GM21381 (cell line): Measurements from ENCODE around the gene GADL1.

Source experiments
- ATAC-seq: cut with Tn5 transposase; IDR thresholded peaks from one replicate; pipeline ENCODE4 v1.9.1; 2021; ENCODE audit warnings: mild to moderate bottlenecking, moderate library complexity; ENCODE audit not compliant: unreplicated experiment

Gene GADL1

DNA sequence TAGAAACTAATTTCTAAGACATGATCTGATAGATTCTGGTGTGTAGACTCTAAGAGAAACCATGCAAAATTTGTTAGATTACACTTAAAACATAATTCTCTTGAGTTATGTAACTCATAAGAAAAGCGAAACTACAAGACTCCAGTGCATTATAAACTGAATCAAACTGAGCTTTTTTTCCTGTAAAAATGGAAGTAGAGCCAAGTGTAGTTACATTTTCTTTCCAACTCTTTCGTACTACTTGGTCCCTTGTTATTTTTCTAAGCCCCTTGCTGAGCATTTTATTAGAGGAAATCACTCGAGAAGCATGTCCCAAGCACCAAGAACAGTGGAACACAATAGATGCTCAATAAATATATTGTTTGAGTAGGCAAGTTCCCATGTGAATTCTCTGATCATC is 130.2 kb downstream of the GADL1 start:
- ATAC-seq, result no peak

DNA sequence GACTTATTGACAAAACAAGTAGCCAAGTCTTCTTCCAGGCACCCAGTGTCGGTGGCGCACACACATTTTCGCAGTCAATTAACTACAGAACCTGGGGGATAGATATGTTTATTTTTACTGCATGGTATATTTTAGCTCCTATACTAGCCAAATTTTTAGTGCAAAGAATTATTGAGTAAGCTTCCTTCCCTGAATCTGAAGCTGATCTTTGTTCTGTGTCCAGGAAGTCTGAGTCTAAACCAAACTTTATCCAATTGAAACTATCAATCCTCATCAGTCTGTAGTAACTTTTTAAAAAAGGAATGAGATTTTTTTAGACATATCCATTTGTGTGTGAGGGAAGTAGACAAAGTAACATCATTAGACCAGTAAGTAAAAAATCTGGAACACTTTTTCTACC is 133.1 kb downstream of the GADL1 start:
- no peak for ATAC-seq

DNA sequence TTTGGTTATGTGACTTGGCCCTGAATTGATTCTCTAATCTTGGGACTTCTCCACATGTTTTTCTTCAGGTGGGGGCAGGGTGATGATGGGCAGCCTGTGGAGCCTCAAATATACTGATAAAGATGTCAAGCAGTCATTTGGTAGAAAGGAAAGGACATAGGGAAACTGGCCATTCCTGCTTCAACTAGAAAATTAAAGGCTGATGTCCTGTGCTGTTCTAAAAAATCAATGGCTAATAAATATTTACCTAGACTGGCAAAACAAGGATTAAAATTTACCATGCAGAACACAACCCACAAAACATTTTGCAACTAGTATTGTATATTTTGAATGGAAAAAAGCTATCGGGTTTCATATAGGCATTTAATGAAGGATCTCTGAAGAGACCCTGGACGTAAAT is 133.7 kb downstream of the GADL1 start:
- no peak for ATAC-seq

DNA sequence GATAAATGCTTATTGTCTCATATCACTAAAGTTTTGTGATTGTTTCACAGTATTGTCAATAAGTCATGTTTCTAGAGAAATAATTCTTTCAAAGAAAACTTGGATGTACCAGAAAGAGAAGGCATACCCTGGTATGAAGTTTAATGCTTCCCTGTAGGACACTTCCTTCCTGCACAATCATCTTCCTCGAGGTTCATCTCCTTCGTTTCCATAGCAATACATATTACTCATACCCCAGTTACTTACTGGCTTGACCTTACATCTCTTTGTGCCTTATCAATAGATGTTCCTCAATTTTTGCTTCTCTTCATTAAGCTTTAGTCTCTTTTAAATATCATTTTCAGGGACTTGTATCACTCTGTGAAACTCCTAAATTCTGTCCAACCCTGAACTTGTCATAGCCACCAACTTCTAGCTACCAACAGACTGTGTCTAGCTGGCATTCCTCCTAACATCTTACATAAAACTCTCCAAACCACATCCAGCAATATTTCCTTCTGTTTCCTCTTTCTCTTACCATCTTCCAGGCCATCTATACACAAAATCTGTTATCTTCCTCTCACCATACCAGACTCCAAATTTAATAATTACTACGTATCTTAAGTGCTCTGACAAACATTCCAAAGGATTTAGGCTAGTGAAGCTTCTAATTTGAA is 134.3 kb downstream of the GADL1 start:
- ATAC-seq, result no peak

DNA sequence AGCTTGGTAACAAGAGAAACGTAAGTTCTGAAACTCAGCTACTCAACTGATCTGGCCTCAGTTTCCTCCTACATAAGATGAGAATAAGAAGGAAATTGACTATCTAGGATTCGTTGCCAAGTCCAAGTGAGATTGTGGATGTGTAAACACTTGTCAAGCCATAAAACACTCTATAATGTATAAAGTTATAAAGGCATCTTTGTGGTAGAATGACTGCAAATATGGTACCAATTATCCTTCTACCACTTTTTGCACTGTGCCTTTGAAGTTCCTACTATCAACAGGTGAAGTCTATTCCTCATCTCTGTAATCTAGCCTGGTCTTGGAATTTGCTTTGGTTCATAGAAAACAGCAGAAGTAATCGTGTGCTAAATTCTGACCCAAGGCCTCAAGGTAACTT is 138.2 kb downstream of the GADL1 start:
- no peak for ATAC-seq

DNA sequence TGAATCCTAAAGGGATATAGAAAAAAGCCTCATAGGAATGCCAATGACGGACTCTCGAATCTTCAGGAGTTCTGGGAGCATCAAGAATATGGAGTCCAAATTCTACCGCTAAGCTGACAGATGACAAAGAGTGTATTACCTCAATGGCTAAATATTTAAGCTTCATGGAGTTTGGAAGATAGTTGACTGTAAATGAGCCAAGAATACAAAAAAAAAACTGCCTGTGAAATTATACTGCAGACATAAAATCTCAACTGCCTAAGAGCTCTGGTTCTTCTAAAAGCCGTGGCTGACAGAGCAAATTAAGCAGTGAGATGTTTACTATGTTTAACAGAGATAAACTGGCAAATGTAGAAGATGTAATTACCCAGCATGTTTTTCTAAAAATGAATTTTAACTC is 140.0 kb downstream of the GADL1 start:
- no peak for ATAC-seq

DNA sequence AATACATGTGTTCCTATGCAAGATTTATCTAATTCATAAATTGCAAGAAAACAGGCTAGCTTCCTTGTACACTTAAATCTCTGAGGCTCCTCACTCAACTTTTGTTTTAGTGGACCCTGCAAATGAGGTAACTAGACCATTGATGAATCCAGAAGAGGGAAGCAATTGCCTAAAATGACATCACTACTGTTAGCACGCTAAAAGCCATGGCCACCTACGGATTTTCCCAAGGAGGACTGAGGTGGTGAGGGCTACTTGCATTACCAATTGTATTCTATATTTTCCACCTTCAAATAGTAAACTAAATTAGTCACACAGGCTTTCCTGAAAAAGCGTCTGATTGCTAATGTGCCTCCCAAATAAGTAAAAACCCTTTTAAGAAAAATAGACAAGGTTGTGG is 140.7 kb downstream of the GADL1 start:
- no peak for ATAC-seq

DNA sequence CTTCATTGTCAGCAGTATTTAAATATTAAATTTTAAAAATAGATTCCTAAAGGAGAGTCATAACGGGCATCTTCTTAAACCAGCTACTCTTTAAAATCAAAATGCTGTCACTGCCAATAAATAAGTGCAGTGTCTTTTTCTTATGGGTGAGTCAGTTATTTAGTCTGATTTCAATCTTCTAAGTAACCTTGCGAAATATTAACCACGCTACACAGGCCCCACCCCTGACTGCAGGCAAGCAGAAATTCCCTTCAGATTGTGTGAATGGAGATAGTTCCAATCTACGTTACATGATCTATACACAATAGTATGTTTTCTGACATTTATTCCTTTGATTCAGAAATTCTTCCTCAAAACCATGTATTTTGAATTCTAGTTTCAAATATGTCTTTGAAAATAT is 141.5 kb downstream of the GADL1 start:
- ATAC-seq, result no peak

DNA sequence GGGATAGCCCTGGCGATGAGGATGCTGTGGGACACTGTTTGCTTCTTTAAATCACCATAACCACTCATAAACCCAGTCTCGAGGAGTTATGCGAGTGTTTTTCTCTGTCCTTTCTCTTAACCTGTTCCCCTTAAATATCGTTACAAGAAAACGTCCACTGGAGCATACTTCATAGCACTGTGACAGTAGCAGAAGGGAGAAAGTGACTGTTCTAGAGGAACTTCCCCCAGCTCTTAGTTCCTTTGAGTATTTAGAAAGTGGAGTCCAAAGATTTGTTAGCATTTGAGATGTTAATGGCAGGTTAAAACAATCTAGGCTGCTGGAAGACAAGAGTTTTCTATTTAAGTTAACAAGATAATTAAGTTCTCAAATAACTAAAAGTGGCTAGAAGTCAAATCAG is 142.0 kb downstream of the GADL1 start:
- no peak for ATAC-seq

DNA sequence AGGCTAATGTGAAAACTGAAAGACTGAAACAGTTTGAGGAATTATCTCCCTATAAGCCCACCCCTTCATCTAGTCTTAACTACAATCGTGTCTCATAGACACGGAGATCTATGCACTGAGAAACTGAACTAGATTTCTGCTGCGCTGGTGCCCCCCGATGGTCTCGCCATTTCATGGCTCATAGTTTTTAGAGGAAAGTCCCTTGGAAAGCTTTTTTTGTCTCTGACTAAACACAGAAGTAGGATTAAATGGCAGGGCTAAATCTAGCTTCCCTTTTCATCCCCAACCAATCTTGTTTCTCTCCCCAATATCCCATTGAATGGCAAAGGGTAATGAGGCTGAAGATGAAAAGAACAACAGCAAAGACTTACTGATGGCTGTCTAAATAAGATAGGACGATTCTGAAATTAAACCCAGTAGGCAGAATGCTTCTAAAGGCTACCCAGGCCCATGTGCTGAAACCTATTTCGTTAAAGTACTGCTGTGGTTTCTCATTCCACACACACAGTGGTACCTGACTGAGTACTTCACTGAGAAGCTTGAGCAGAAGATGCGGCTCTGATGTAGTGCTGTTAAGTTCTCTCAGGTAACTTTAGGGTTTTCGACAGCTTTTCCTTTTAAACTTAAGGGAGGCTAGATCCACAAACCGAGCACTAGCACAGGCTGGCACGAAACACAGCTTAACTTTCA is 142.7 kb downstream of the GADL1 start:
- no peak for ATAC-seq

DNA sequence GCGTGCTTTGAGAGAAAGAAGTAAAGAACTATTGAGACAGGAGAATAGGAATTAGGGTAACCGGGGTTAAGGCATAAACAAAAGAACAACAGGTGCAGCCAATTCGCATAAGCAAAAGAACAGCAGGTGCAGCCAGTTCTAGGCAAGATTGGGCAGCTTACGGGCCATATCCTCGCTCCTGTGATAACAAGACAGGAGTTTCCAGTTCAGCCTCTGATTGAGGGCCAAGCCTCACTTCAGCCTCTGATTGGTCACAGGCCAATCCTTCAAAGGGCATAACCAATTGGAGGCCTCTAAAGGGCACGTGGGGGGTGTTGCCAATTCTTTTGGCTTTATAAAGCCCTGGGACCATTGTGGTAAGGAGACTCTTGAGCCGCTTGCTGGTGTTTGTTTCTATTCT is 143.5 kb downstream of the GADL1 start:
- ATAC-seq, result no peak

DNA sequence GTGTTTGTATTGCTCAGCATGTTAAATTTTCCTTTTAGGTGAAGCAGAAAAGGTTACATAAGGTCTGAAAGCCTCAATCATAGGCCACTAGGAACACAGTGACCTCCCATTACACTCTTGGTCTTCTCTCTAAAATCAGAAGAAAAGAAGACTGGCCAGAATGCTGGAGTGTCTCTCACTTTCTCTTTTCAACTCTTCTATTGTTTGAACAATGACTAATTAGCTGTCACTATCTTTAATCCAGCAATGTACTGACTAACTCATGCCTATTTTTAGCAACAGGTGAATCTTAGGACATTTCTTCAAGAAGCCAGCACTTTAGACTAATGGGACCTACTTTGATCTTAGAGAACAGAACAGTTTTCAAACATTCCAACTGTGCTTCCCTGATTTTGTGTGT is 145.2 kb downstream of the GADL1 start:
- ATAC-seq, result no peak

DNA sequence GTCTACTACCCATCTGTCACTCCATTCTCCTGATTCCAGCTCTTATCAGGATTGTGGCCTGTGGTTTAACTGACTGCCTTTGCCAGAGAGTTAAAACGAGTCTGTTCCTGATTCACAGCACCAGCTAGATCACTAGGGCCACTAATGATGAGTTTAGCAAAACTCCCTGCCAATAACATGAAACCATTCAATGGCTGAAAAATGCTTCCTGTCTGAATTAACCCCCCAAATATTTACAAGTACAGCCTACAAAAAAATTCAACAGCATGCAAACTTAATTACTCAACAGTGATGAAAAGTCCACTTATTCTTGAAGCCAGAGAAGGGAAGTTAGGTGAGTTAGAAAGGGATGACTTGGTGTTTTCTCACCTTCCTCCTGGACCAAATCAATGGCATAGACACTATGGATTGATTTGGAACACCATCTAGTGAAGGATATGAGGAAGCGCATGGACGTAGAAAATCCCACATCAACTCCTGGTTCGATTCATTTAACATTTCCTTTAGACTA is 146.6 kb downstream of the GADL1 start:
- ATAC-seq, result no peak

DNA sequence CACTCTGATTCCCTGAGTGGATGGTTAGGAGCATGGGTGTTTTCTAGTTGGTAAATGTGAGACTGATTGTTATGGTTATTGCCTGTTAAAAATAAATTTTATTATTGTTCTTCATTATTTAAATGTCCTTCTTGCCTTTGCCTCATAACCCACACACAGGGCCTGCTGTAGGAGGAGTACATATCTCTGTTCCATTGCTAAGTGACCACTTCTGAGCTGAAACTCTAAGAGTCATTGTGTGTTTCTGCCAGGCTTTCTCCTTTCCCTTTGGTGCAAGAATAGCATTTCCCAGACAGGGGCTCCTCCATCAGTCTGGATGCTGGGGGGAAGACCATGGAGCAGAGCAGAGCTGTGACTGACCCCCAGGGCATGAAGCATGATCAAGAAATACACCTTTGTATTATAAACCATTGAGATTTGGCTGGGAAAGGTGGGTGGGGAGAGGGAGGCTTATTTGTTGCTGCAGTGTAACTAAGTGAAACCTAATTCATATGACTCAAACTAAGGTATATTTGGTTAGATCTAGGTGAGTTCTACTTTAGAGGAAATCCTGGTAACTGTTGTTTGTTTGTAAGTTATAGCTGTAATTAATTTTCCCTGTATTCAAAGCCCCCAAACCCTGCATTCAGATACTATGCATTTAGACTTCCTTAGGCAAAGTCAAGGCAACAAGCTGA is 150.7 kb downstream of the GADL1 start:
- ATAC-seq, result no peak

DNA sequence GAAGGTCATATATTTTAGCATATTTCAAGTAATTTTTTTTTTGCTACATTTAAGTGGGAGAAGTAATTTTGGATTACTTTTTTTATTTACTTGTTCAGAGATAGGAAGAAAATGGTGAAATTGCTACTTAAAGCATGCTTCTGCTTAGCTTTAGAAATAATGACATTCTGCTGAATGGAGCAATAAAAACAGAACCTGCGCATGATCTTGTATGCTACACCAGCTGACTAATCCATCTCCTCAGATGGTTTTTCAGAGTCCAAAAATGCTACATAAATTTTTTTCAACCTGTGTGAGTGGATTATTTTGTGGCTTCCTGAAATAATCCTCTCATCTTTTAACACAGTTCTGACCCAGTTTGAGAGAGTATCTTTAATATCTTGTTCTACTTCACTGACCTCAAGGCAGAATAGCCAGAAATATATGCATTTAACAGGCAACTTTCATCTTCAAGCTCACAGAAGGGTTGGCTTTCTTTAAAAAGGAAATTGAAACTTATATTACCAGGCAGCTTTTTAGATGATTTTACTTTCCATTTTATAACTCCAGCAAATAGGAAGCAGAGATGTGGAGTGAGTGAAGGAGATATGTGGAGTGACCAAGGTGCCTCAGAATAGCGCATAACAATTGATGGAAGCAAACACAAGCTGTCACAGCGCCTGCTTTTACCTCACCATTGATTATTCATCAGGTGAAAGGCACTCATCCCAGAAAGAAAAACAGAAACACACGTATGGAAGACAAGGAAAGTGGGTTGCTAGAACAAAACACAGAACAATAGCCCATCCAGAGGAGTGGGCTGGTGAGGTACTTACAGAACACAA is 151.5 kb downstream of the GADL1 start:
- ATAC-seq, result no peak

DNA sequence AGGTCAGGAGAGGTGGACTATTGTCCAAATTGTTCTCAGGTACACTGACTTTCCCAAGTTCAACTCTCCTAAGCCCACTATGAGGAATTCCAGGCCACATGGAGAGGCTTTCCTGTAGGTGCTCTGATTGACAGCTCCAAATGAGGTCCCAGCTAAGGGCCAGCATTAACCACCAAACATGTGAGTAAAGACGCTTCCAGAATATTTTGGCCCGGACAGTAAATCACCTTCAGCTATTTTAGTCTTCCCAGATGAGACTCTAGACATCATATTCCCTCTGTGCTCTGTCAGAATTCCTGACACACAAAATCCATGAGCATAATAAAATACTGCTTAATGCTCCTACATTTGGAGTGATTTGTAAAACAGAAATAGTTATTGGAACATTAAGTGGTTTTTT is 152.6 kb downstream of the GADL1 start:
- no peak for ATAC-seq

DNA sequence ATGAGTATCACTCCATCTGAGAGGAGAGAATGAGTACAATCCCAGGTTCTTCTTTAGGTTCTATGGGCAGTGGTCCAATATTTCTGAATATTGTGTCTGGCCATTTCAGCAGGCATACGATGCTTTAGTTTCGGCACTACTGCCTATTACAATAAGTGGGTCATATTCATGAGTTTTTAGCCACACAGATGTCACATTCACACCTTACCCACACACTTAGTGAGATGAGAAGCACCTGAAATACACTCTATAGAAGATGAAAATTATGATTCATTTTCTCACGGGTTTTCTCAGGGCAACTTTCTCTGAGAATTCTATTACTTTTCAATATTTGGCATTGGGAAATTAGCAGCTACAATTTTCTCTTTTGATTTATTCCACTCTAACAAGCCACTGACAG is 155.9 kb downstream of the GADL1 start:
- ATAC-seq, result no peak

DNA sequence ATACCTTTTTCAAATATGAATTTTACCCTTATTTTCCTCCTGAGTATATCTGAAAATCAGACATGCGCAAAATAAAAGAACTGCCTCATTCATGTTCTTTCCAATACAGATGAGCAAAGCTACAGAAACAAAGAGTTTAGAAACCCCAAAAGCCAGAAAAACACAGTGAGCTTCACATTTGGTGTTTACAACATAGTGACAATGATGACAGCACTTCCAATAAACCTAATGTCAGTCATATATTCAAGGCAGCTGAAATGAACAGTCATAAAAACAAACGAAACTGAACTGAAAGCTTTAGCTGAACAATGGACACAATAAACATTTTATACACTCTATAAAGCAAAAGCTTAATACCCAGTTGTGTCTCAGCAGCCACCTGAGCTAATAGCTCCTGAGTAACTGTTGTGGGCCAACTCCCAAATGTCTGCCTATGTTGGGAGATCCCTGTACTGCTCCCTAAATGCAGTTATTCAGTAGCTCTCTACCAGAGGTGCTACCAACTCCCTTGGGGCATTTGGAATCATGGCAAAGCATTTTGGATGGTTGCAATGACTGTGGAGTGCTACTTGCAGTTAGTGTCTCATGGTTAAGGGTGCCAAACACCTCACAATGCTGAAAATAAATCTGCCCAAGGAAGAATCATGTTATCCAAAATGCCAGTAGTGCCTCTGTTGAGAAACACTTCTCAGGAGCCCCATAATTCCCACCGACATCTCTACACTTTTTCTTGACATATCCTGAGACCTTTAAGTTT is 156.5 kb downstream of the GADL1 start:
- no peak for ATAC-seq

DNA sequence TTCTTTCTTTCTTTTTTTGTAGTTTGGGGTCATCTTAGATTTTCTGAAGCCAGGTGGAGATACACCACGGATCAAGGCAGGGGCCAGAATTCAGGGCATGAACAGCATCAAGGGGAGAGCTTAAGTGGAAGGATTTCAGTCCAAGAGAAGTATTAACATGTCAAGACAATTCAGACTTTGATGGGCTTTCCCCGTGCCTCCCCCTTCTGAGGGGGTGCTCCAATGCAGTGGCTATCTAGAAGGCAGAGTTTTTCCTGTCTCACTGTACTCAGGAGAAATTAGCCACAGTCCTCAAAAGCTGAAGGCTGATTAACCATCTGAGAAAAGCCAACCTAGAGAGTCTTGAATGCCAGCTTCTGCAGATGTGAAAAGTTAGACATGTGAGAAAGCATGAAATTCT is 160.8 kb downstream of the GADL1 start:
- ATAC-seq, result no peak

DNA sequence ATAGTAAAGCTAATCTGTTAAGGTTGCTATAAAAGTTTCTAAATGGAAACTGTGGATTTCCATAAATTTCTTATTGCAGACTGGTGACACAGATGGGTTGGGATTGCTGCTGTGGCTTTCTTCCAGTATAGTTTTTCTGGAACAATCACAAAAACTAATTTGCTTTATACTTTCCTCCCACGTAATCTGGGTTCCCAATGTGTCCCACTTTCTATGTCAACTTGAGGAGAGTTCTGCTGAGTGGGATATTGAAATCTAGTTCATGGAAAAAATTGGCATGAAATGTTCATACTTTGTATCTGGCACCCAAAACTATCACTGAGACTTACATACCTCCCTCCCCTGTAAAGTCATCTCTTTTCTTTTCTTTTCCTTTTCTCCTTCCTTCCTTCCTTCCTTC is 161.3 kb downstream of the GADL1 start:
- no peak for ATAC-seq

DNA sequence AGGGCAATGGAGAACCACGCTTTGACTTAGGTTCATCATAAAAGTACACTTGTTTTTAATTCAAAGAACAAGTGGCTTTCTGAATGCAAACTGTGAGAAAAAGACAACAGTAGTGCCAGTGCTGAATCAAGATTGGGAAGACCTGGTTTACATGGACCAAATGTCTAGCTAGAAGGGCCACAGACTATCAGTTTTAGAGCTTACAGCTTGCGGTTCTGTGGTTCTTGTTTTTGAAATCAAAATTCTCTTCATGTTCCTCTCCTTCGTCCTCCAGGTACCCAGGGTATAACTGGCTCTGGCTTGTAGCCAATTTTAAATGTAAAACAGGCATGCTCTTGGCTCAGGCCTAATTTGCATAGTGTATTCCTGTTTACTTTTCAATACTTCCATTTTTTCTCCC is 163.5 kb downstream of the GADL1 start:
- ATAC-seq, result no peak
